ENCODE results near the gene INTS15. TPM values are rescaled to one million over a fixed set of nuclear protein-coding genes. Genes with fewer than 3 reads are reported as not detected.

The INTS15 gene
- total and polyA plus RNA-seq, 2 donors (not counting 3 experiments of a cell fraction or from before 2014, with no cell fraction given) = 35.7 to 51.6 TPM

DNA sequence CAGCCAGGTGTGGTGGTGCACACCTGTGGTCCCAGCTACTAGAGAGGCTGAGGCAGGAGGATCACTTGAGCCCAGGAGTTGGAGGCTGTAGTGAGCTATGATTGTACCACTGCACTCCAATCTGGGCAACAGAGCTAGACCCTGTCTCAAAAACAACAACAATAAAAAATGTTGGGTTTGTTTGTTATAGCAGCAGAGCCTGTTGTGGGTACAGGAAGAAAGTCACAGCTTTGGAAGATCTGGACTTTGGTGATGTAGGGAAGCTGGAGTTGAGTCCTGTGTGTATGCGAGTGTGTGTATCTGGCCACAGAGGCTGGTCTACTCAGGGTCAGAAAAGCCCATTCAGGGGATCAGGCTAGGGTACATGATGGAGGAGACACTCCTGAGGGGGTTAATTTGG, 42.4 kb upstream of the INTS15 start:
- ChIA-PET CTCF (interaction anchor here (2.0 kb wide), 1 partner anchor 31 kb away, joined by 6 read pairs; no protein-coding TSS in a partner anchor), POLR2A (no interaction called here)
- TF ChIP-seq EZH2 (IDR thresholded peaks at IDR 0.05; ENCODE audit: borderline replicate concordance, low read depth, low read length, severe bottlenecking) (no peak), FOS (IDR thresholded peaks at IDR 0.05; ENCODE audit: borderline replicate concordance, insufficient read depth, low read length) (no peak), POLR2A (IDR thresholded peaks at IDR 0.05; ENCODE audit: low read depth, low read length) (no peak), MYC (IDR thresholded peaks at IDR 0.05; ENCODE audit: low read depth, low read length) (no peak), GATA2 (IDR thresholded peaks at IDR 0.05; ENCODE audit: insufficient read depth, insufficient read length, low read depth, low read length) (no peak), POLR2AphosphoS5 (IDR thresholded peaks at IDR 0.05; ENCODE audit: insufficient read depth, low read depth, low read length) (no peak), JUN (IDR thresholded peaks at IDR 0.05; ENCODE audit: borderline replicate concordance, insufficient read depth, insufficient read length, low read depth) (no peak)
- TF ChIP-seq, protein P1, sequence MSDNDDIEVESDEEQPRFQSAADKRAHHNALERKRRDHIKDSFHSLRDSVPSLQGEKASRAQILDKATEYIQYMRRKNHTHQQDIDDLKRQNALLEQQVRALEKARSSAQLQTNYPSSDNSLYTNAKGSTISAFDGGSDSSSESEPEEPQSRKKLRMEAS (IDR thresholded peaks at IDR 0.05; ENCODE audit: insufficient read depth, insufficient read length) = no peak

DNA sequence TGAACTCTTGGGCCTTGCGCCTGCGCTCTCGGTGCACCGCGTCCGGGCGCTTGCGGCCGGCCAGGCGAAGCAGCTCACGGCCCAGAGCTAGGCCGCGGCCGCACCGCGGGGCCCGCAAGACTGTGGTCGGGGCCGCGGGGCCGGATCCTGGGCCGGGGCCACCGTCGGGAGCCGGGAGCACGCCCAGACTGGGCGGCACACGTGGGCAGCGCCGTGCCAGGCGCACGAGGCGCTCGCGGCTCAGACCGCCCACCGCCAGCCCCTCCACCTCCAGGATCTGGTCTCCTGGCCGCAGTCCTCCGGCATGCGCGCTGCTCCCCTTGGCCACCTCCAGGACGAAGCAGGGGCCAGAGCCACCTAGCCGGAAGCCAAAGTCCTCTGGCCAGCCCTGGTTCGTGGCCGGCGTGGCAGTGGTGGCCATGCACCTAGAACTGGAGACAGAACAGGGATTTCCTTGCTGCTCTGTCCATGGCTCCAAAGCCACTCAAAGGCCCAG, 38.8 kb upstream of the INTS15 start, which contains the start of gene GRID2IP:
Gene GRID2IP (minus strand): TSS at position 446 of the 496 bp plus-strand sequence. CDS start 25 bp downstream, at position 421.
- Histone ChIP-seq H2AFZ (ENCODE audit: low read depth, low read length) (no peak within 1 kb of the TSS), H3K27me3 (ENCODE audit: control insufficient read depth in 2 of 2, insufficient read depth in 2 of 2, low read length in 2 of 2) (no peaks in the 10 kb centered on the region), H3K36me3 (ENCODE audit: control insufficient read depth in 2 of 2, extremely low read depth in 1 of 2, insufficient read depth in 2 of 2, low read length in 2 of 2) (no peaks in the 10 kb centered on the region), H3K4me3 (replicated peaks in 1 of 3; ENCODE audit: insufficient read depth in 1 of 3, low read depth in 1 of 3, low read length in 3 of 3) (no peak within 1 kb of the TSS), H3K79me2 (ENCODE audit: control insufficient read depth, insufficient read depth, low read length) (no peaks in the 10 kb centered on the region), H3K9ac (replicated peaks; ENCODE audit: extremely low read depth, insufficient read depth, low read length) (no peak within 1 kb of the TSS), H4K20me1 (replicated peaks; ENCODE audit: control insufficient read depth, extremely low read depth, insufficient read depth, low read length) (no peaks in the 10 kb centered on the region), H3K4me1 (ENCODE audit: control insufficient read depth, extremely low read depth, insufficient read depth, low read length) (no peaks in the 10 kb centered on the region), H3K9me3 (replicated peaks; ENCODE audit: control insufficient read depth, insufficient read depth, low read length) (no peaks in the 10 kb centered on the region), H3K27ac (ENCODE audit: insufficient read depth, low read depth, low read length) (no peak within 1 kb of the TSS), H3K9me1 (replicated peaks; ENCODE audit: control insufficient read depth, extremely low read depth, insufficient read depth, low read length) (no peaks in the 10 kb centered on the region), H3K4me2 (ENCODE audit: insufficient read depth, low read length) (no peak within 1 kb of the TSS)
- FAIRE-seq (no peak), DNase-seq (ENCODE audit: low read depth, low spot score) (no peak)
- ChIA-PET CTCF (interaction anchor here (0.7 kb wide), 1 partner anchor 14 kb away, joined by 3 read pairs; no protein-coding TSS in a partner anchor), POLR2A (no interaction called here)
- intact Hi-C loops (cut with micrococcal nuclease) = no loop called here
- TF ChIP-seq POLR2AphosphoS5 (IDR thresholded peaks at IDR 0.05; ENCODE audit: insufficient read depth, low read depth, low read length) (no peak), JUN (IDR thresholded peaks at IDR 0.05; ENCODE audit: borderline replicate concordance, insufficient read depth, insufficient read length, low read depth) (no peak), FOS (IDR thresholded peaks at IDR 0.05; ENCODE audit: borderline replicate concordance, insufficient read depth, low read length) (no peak), GATA2 (IDR thresholded peaks at IDR 0.05; ENCODE audit: insufficient read depth, insufficient read length, low read depth, low read length) (no peak), EZH2 (IDR thresholded peaks at IDR 0.05; ENCODE audit: borderline replicate concordance, low read depth, low read length, severe bottlenecking) (no peak), POLR2A (IDR thresholded peaks at IDR 0.05; ENCODE audit: low read depth, low read length) (no peak), MYC (IDR thresholded peaks at IDR 0.05; ENCODE audit: low read depth, low read length) (no peak)
- TF ChIP-seq, protein P2, sequence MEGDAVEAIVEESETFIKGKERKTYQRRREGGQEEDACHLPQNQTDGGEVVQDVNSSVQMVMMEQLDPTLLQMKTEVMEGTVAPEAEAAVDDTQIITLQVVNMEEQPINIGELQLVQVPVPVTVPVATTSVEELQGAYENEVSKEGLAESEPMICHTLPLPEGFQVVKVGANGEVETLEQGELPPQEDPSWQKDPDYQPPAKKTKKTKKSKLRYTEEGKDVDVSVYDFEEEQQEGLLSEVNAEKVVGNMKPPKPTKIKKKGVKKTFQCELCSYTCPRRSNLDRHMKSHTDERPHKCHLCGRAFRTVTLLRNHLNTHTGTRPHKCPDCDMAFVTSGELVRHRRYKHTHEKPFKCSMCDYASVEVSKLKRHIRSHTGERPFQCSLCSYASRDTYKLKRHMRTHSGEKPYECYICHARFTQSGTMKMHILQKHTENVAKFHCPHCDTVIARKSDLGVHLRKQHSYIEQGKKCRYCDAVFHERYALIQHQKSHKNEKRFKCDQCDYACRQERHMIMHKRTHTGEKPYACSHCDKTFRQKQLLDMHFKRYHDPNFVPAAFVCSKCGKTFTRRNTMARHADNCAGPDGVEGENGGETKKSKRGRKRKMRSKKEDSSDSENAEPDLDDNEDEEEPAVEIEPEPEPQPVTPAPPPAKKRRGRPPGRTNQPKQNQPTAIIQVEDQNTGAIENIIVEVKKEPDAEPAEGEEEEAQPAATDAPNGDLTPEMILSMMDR (IDR thresholded peaks at IDR 0.05; ENCODE audit: extremely low read depth in 1 of 2, insufficient read depth in 1 of 2, low read depth in 1 of 2, low read length in 2 of 2) = no peak
- TF ChIP-seq, protein P1 (IDR thresholded peaks at IDR 0.05; ENCODE audit: insufficient read depth, insufficient read length) = no peak
- dilution Hi-C loops (cut with MboI; ENCODE audit: extremely low pct_ligation_motif_present, low sequenced_read_pairs) = no loop called here
- BruUV-seq (replicated peaks) = no TSS peak

More for the DNA sequence above, 42.4 kb upstream of the INTS15 start:
- FAIRE-seq = no peak
- Histone ChIP-seq H3K9ac (replicated peaks; ENCODE audit: extremely low read depth, insufficient read depth, low read length) (no peak overlapping the region), H2AFZ (ENCODE audit: low read depth, low read length) (no peak overlapping the region), H3K36me3 (ENCODE audit: control insufficient read depth in 2 of 2, extremely low read depth in 1 of 2, insufficient read depth in 2 of 2, low read length in 2 of 2) (no peaks in the 10 kb centered on the region), H4K20me1 (replicated peaks; ENCODE audit: control insufficient read depth, extremely low read depth, insufficient read depth, low read length) (no peaks in the 10 kb centered on the region), H3K27me3 (ENCODE audit: control insufficient read depth in 2 of 2, insufficient read depth in 2 of 2, low read length in 2 of 2) (no peaks in the 10 kb centered on the region), H3K4me1 (ENCODE audit: control insufficient read depth, extremely low read depth, insufficient read depth, low read length) (no peaks in the 10 kb centered on the region), H3K9me3 (replicated peaks; ENCODE audit: control insufficient read depth, insufficient read depth, low read length) (no peaks in the 10 kb centered on the region), H3K4me2 (ENCODE audit: insufficient read depth, low read length) (no peak overlapping the region), H3K27ac (ENCODE audit: insufficient read depth, low read depth, low read length) (no peak overlapping the region), H3K4me3 (replicated peaks in 1 of 3; ENCODE audit: insufficient read depth in 1 of 3, low read depth in 1 of 3, low read length in 3 of 3) (no peak overlapping the region), H3K79me2 (ENCODE audit: control insufficient read depth, insufficient read depth, low read length) (no peaks in the 10 kb centered on the region), H3K9me1 (replicated peaks; ENCODE audit: control insufficient read depth, extremely low read depth, insufficient read depth, low read length) (no peaks in the 10 kb centered on the region)
- no peak for DNase-seq (ENCODE audit: low read depth, low spot score)
- dilution Hi-C loops (cut with MboI; ENCODE audit: extremely low pct_ligation_motif_present, low sequenced_read_pairs) = no loop called here
- BruUV-seq (replicated peaks) = no TSS peak
- intact Hi-C loops (cut with micrococcal nuclease) = no loop called here
